ENCODE data around the gene TMTC1.

DNA sequence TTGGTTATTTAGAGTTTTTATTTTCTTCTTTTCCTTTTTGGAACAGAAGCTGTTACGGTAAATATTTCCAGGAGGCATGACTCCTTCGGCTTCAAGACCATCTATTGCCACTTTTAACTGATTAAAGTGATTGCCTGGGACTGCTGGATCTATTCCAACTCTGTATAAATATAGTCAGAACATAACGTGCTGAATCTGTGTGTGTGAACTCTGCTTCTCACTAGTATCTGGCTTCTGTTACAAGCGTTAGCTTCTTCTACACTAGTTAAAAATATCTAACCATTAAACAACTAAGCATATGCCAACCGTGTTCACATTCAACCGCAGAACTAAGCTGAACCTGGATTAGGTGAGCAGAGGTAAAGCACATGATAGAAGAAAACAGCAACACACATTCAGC is 49.0 kb downstream of the TMTC1 start:
- TF ChIP-seq, protein P1, sequence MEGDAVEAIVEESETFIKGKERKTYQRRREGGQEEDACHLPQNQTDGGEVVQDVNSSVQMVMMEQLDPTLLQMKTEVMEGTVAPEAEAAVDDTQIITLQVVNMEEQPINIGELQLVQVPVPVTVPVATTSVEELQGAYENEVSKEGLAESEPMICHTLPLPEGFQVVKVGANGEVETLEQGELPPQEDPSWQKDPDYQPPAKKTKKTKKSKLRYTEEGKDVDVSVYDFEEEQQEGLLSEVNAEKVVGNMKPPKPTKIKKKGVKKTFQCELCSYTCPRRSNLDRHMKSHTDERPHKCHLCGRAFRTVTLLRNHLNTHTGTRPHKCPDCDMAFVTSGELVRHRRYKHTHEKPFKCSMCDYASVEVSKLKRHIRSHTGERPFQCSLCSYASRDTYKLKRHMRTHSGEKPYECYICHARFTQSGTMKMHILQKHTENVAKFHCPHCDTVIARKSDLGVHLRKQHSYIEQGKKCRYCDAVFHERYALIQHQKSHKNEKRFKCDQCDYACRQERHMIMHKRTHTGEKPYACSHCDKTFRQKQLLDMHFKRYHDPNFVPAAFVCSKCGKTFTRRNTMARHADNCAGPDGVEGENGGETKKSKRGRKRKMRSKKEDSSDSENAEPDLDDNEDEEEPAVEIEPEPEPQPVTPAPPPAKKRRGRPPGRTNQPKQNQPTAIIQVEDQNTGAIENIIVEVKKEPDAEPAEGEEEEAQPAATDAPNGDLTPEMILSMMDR (IDR thresholded peaks at IDR 0.05) = no peak
- TF ChIP-seq, protein P2, sequence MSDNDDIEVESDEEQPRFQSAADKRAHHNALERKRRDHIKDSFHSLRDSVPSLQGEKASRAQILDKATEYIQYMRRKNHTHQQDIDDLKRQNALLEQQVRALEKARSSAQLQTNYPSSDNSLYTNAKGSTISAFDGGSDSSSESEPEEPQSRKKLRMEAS (IDR thresholded peaks at IDR 0.05; ENCODE audit: low read depth) = no peak
- TF ChIP-seq, protein P3, sequence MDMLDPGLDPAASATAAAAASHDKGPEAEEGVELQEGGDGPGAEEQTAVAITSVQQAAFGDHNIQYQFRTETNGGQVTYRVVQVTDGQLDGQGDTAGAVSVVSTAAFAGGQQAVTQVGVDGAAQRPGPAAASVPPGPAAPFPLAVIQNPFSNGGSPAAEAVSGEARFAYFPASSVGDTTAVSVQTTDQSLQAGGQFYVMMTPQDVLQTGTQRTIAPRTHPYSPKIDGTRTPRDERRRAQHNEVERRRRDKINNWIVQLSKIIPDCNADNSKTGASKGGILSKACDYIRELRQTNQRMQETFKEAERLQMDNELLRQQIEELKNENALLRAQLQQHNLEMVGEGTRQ (IDR thresholded peaks at IDR 0.05; ENCODE audit: borderline replicate concordance, low read depth, low read length) = no peak
- TF ChIP-seq RFX5 (IDR thresholded peaks at IDR 0.05; ENCODE audit: low read length) (no peak), NFIC (IDR thresholded peaks at IDR 0.05; ENCODE audit: borderline replicate concordance) (no peak), JUND (IDR thresholded peaks at IDR 0.05) (no peak), POLR2AphosphoS5 (IDR thresholded peaks at IDR 0.05; ENCODE audit: low read depth, low read length) (no peak), MXI1 (IDR thresholded peaks at IDR 0.05; ENCODE audit: low read depth, low read length) (no peak), ELF1 (IDR thresholded peaks at IDR 0.05) (no peak)
- TF ChIP-seq, protein P4, sequence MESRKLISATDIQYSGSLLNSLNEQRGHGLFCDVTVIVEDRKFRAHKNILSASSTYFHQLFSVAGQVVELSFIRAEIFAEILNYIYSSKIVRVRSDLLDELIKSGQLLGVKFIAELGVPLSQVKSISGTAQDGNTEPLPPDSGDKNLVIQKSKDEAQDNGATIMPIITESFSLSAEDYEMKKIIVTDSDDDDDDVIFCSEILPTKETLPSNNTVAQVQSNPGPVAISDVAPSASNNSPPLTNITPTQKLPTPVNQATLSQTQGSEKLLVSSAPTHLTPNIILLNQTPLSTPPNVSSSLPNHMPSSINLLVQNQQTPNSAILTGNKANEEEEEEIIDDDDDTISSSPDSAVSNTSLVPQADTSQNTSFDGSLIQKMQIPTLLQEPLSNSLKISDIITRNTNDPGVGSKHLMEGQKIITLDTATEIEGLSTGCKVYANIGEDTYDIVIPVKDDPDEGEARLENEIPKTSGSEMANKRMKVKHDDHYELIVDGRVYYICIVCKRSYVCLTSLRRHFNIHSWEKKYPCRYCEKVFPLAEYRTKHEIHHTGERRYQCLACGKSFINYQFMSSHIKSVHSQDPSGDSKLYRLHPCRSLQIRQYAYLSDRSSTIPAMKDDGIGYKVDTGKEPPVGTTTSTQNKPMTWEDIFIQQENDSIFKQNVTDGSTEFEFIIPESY (IDR thresholded peaks at IDR 0.05; ENCODE audit: borderline replicate concordance, low read depth) = no peak
- TF ChIP-seq, protein P5, sequence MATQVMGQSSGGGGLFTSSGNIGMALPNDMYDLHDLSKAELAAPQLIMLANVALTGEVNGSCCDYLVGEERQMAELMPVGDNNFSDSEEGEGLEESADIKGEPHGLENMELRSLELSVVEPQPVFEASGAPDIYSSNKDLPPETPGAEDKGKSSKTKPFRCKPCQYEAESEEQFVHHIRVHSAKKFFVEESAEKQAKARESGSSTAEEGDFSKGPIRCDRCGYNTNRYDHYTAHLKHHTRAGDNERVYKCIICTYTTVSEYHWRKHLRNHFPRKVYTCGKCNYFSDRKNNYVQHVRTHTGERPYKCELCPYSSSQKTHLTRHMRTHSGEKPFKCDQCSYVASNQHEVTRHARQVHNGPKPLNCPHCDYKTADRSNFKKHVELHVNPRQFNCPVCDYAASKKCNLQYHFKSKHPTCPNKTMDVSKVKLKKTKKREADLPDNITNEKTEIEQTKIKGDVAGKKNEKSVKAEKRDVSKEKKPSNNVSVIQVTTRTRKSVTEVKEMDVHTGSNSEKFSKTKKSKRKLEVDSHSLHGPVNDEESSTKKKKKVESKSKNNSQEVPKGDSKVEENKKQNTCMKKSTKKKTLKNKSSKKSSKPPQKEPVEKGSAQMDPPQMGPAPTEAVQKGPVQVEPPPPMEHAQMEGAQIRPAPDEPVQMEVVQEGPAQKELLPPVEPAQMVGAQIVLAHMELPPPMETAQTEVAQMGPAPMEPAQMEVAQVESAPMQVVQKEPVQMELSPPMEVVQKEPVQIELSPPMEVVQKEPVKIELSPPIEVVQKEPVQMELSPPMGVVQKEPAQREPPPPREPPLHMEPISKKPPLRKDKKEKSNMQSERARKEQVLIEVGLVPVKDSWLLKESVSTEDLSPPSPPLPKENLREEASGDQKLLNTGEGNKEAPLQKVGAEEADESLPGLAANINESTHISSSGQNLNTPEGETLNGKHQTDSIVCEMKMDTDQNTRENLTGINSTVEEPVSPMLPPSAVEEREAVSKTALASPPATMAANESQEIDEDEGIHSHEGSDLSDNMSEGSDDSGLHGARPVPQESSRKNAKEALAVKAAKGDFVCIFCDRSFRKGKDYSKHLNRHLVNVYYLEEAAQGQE (IDR thresholded peaks at IDR 0.05; ENCODE audit: low read depth, low read length) = no peak
